Measurements from ENCODE around the gene KDM2B. TPM values are rescaled to one million over a fixed set of nuclear protein-coding genes. Genes with fewer than 3 reads are reported as not detected.

The KDM2B gene
- total and polyA plus RNA-seq, 2 of the 8 experiments (the other 6 are each of a cell fraction or from before 2014, with no cell fraction given) = 111 to 162 TPM

- Histone ChIP-seq H4K8ac (ENCODE audit: extremely low read depth, insufficient read depth, low read length) (peak overlapping the region; percentile 60), H3K23me2 (ENCODE audit: low read depth, low read length) (no peaks in the 10 kb centered on the region), H3K14ac (ENCODE audit: insufficient read length) (no peak overlapping the region), H4K5ac (ENCODE audit: insufficient read length, low read depth, low read length) (no peak overlapping the region), H3K56ac (replicated peaks; ENCODE audit: insufficient read length, low read depth, low read length) (no peak overlapping the region), H2BK5ac (ENCODE audit: low read depth, low read length) (peak overlapping the region; percentile 24; the same call in 1 of the 2 replicates), H2BK20ac (ENCODE audit: low read length) (no peak overlapping the region), H3K27me3 (replicated peaks in 1 of 4; ENCODE audit: control insufficient read depth in 3 of 4, extremely low read depth in 1 of 4, insufficient read depth in 3 of 4, low read length in 3 of 4) (no peaks in the 10 kb centered on the region), H2BK120ac (replicated peaks; ENCODE audit: low read depth, low read length) (no peak overlapping the region), H4K20me1 (replicated peaks in 1 of 2; ENCODE audit: control insufficient read depth in 1 of 2, insufficient read depth in 2 of 2, low read length in 2 of 2) (peaks cover 17 to 18% of the 10 kb centered on the region in 2 experiments), H4K91ac (replicated peaks; ENCODE audit: insufficient read length, low read length) (no peak overlapping the region), H2BK15ac (ENCODE audit: low read length) (no peak overlapping the region), H3K18ac (ENCODE audit: extremely low read depth, low read length) (no peak overlapping the region), H3K4ac (replicated peaks; ENCODE audit: insufficient read length, low read depth, low read length) (no peak overlapping the region), H2BK12ac (ENCODE audit: low read depth, low read length) (no peak overlapping the region), H3K79me2 (ENCODE audit: control insufficient read depth in 1 of 2, insufficient read depth in 2 of 2, low read length in 2 of 2) (peaks cover 0 to 15% of the 10 kb centered on the region in 2 experiments; a peak in 1 of 4 replicates), H3K27ac (ENCODE audit: low read depth, low read length) (peak overlapping the region; percentile 56), H3K23ac (ENCODE audit: insufficient read length) (no peak overlapping the region), H3K4me1 (replicated peaks in 1 of 4; ENCODE audit: control insufficient read depth in 3 of 4, insufficient read depth in 4 of 4, low read length in 3 of 4) (peaks cover 0 to 2% (median 0%) of the 10 kb centered on the region in 4 experiments; a peak in 4 of 7 replicates), H2AFZ (ENCODE audit: low read length) (no peak overlapping the region), H3K4me2 (ENCODE audit: insufficient read depth in 1 of 2, low read depth in 2 of 2, low read length in 2 of 2) (no peak overlapping the region), H3K4me3 (ENCODE audit: extremely low read depth in 1 of 4, insufficient read depth in 2 of 4, low read depth in 3 of 4, low read length in 4 of 4) (no peak overlapping the region), H3K79me1 (ENCODE audit: low read depth, low read length) (peaks cover 12% of the 10 kb centered on the region), H3K9me3 (ENCODE audit: insufficient read depth in 2 of 2, low read depth in 1 of 2, low read length in 1 of 2) (no peaks in the 10 kb centered on the region), H3K9ac (replicated peaks in 1 of 4; ENCODE audit: extremely low read depth in 1 of 4, low read depth in 3 of 4, low read length in 3 of 4) (no peak overlapping the region), H2AK5ac (ENCODE audit: low read depth, low read length) (no peak overlapping the region), H3K36me3 (ENCODE audit: control insufficient read depth in 2 of 4, insufficient read depth in 4 of 4, low read length in 3 of 4) (peaks cover 26 to 50% (median 37%) of the 10 kb centered on the region in 4 experiments)
- CTCF ChIA-PET (ENCODE audit: partially characterized antibody) = interaction anchor here (0.6 to 7.0 kb wide), 29 partner anchors 9 to 1058 kb away, joined by 3 to 129 read pairs (median 5); partner anchors contain the start of genes ANAPC5 and RNF34
- FAIRE-seq = no peak
- no peak for TF ChIP-seq SP4 (IDR thresholded peaks at IDR 0.05; ENCODE audit: low read length)
- no peak for TF ChIP-seq RNF2 (IDR thresholded peaks at IDR 0.05; ENCODE audit: borderline replicate concordance, low read depth, low read length, missing control alignments, poor library complexity, severe bottlenecking)
- TF ChIP-seq POLR2AphosphoS5 (IDR thresholded peaks at IDR 0.05; ENCODE audit: low read depth, low read length) = no peak
- TF ChIP-seq MAX (IDR thresholded peaks at IDR 0.05) = no peak
- no peak for TF ChIP-seq GTF2F1 (IDR thresholded peaks at IDR 0.05; ENCODE audit: borderline replicate concordance, low read depth, low read length)
- no peak for TF ChIP-seq TEAD4 (IDR thresholded peaks at IDR 0.05; ENCODE audit: low read depth, low read length)
- TF ChIP-seq JUND (IDR thresholded peaks at IDR 0.05; ENCODE audit: low read length) = no peak
- no peak for TF ChIP-seq SIRT6 (IDR thresholded peaks at IDR 0.05; ENCODE audit: low read length)
- TF ChIP-seq CHD1 (IDR thresholded peaks at IDR 0.05; ENCODE audit: low read depth, low read length) = no peak
- no peak for TF ChIP-seq POU5F1 (IDR thresholded peaks at IDR 0.05; ENCODE audit: low read depth, low read length)
- TF ChIP-seq CEBPB (IDR thresholded peaks at IDR 0.05; ENCODE audit: low read depth, low read length) = no peak
- no peak for TF ChIP-seq RXRA (IDR thresholded peaks at IDR 0.05; ENCODE audit: insufficient read depth, low read depth, low read length)
- 88% methylated on average over 45 of the region's 45 CpGs; no CpG with 5 or more reads in 1 of the 2 experiments for WGBS, 2 experiments (ENCODE audit: extremely low coverage in 1 of 2, insufficient coverage in 1 of 2, insufficient read length in 1 of 2, insufficient replicate concordance in 2 of 2, low coverage in 1 of 2, low lambda C conversion rate in 2 of 2, missing lambda C conversion rate in 1 of 2)
- POLR2A ChIA-PET (ENCODE audit: partially characterized antibody) = interaction anchor here (0.6 to 1.5 kb wide), 6 partner anchors 10 to 104 kb away, joined by 3 to 8 read pairs (median 4); partner anchors contain the start of gene RNF34
- peak in 1 of 2 experiments; percentile 49 for DNase-seq (ENCODE audit: low read depth in 1 of 2, low spot score in 2 of 2)
Observed at GRCh38 chr12:121443911-121444841, 136.6 kb downstream of the KDM2B start.
